Measurements from ENCODE around the gene TTC21B. TPM values are rescaled to one million over a fixed set of nuclear protein-coding genes. Genes with fewer than 3 reads are reported as not detected.

TTC21B gene
- total and polyA plus RNA-seq, 8 donors, result 17.2 to 45.7 (median 41.7) TPM

DNA sequence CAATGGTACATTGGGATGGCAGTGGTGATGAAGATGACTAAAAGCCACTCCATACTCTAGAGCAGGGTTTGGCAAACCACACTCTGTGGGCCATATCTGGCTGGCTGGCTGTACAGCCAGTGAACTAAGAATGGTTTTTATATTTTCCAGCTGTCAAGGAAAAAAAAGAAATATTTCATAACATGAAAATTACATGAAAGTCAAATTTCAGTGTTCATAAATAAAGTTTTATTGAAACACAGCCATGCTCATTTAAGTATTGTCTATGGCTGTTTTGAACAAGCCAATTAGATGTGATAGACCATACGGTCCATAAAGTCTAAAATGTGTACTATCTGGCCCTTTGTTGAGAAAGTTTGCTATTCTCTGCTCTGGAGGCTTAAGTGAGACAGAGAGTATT is 1.5 kb downstream of the TTC21B start:
- no peak overlapping the region for H3K4me3 ChIP-seq

DNA sequence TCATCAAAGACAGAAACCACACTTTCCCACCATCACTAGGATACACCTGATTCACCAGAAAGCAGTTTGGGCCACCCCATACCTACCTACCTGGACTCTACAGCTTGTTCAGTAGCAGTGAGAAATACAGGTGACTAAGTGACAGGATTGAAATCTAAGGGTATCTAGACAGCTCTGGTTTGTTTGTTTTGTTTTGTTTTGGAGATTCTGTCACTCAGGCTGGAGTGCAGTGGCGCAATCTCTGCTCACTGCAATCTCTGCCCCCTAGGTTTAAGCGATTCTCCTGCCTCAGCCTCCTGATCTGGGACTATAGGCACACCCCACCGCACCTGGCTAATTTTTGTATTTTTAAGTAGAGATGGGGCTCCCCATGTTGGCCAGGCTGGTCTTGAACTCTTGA is 3.1 kb downstream of the TTC21B start:
- Histone ChIP-seq H3K4me1 (peaks cover 0 to 24% of the 10 kb centered on the region in 2 donors), H3K4me3 (no peak overlapping the region), H3K9me3 (no peaks in the 10 kb centered on the region), H3K27ac (no peak overlapping the region), H3K36me3 (peaks cover 0 to 21% of the 10 kb centered on the region in 2 donors), H3K27me3 (no peaks in the 10 kb centered on the region)
- TF ChIP-seq, protein P1, sequence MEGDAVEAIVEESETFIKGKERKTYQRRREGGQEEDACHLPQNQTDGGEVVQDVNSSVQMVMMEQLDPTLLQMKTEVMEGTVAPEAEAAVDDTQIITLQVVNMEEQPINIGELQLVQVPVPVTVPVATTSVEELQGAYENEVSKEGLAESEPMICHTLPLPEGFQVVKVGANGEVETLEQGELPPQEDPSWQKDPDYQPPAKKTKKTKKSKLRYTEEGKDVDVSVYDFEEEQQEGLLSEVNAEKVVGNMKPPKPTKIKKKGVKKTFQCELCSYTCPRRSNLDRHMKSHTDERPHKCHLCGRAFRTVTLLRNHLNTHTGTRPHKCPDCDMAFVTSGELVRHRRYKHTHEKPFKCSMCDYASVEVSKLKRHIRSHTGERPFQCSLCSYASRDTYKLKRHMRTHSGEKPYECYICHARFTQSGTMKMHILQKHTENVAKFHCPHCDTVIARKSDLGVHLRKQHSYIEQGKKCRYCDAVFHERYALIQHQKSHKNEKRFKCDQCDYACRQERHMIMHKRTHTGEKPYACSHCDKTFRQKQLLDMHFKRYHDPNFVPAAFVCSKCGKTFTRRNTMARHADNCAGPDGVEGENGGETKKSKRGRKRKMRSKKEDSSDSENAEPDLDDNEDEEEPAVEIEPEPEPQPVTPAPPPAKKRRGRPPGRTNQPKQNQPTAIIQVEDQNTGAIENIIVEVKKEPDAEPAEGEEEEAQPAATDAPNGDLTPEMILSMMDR (IDR thresholded peaks at IDR 0.05), result no peak
- intact Hi-C loops (cut with DNase I), result no loop called here
- no peak for ATAC-seq
- DNase-seq, result no peak

More for the DNA sequence above, 1.5 kb downstream of the TTC21B start:
- peaks cover 0 to 15% of the 10 kb centered on the region in 2 donors for H3K36me3 ChIP-seq
- TF ChIP-seq, protein P1 (IDR thresholded peaks at IDR 0.05), result no peak
- H3K4me1 ChIP-seq, result peaks cover 0 to 24% of the 10 kb centered on the region in 2 donors
- ATAC-seq, result no peak
- no peaks in the 10 kb centered on the region for H3K9me3 ChIP-seq
- DNase-seq, result no peak
- H3K27ac ChIP-seq, result no peak overlapping the region
- H3K27me3 ChIP-seq, result no peaks in the 10 kb centered on the region
- intact Hi-C loops (cut with DNase I), result no loop called here

DNA sequence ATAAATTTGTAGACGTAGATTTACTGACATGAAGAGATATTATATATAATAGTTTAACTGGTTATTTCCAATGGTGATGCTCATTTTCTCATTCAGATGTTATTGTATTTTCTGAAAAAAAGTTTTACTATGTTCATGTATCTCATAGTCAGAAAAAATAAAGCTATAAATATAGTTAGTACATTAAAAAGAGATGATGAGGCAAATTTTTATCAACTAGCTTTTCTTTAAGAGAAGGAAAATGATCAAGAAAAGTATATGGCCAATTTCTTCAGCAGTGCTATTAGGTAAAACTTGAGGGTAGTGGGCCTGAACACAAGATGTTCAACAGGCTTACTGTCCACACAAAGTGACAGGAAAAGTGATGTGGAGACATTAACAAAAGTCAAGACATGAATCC is 11.7 kb downstream of the TTC21B start:
- ATAC-seq, result no peak
- peaks cover 0 to 69% of the 10 kb centered on the region in 2 donors for H3K36me3 ChIP-seq
- intact Hi-C loops (cut with DNase I), result no loop called here

DNA sequence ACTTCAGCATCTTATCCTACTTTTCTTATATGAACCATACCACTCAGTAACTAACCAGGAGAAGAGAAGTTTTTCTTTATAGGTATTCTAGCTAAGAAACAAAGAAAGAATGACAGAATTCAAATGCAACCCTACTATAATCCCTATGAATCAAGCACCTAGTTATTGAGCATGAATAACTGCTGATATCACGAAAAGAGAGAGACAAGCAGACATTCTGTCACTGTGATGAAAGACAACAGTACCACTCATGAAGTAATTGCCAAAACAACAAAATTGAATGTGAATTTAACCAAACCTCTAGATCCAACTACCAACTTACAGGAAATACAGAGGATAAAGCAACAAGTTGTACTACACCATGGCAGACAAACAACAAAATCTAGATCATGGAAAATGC is 15.3 kb downstream of the TTC21B start:
- Histone ChIP-seq H3K9me3 (no peaks in the 10 kb centered on the region), H3K27me3 (no peaks in the 10 kb centered on the region), H3K4me1 (no peaks in the 10 kb centered on the region), H3K36me3 (peaks cover 0 to 68% of the 10 kb centered on the region in 2 donors), H3K4me3 (no peak overlapping the region), H3K27ac (no peak overlapping the region)
- intact Hi-C loops (cut with DNase I), result no loop called here
- ATAC-seq (no peak), DNase-seq (no peak)
- TF ChIP-seq, protein P1 (IDR thresholded peaks at IDR 0.05), result no peak

More for the DNA sequence above, 11.7 kb downstream of the TTC21B start:
- Histone ChIP-seq H3K4me3 (no peak overlapping the region), H3K27me3 (no peaks in the 10 kb centered on the region), H3K9me3 (no peaks in the 10 kb centered on the region), H3K27ac (no peak overlapping the region), H3K4me1 (no peaks in the 10 kb centered on the region)
- DNase-seq, result no peak
- TF ChIP-seq, protein P1 (IDR thresholded peaks at IDR 0.05), result no peak

DNA sequence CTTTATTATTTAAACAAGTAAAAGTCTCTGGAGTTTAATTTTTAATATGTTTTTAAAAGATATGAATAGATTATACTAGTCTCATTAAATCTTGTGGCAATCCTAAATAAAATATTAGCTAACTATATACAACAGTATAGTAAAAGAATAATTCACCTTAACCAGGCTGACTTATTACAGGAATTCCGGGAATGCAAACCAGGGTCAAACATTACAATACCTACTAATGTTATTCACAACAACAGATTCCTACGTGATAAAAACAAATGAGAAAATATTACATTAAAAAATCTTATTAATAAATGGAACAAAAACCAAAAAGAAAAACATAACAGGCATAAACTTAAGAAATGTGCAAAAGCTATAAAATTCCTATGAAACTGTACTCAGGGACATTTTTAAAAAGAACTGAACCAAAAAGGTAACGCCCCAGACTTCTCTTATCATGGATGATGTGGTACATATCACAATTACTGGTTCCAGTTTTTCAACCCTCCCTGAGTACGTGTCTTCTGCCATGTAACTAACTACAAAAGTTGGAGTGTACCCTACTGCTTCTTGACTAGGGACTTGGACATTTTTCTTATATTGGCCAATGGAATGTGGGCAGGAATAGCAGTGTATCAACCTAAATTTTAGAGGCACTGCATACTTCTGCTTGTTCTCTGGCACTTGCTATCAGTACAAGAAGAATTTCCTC is 20.2 kb downstream of the TTC21B start:
- TF ChIP-seq, protein P1 (IDR thresholded peaks at IDR 0.05), result no peak
- Histone ChIP-seq H3K36me3 (peaks cover 0 to 66% of the 10 kb centered on the region in 2 donors), H3K9me3 (no peaks in the 10 kb centered on the region), H3K4me1 (no peaks in the 10 kb centered on the region), H3K27me3 (no peaks in the 10 kb centered on the region), H3K27ac (no peak overlapping the region), H3K4me3 (no peak overlapping the region)
- no peak for DNase-seq
- no peak for ATAC-seq
- intact Hi-C loops (cut with DNase I), result no loop called here
